GM12891 (cell line): ENCODE data around the gene WBP4.
"Not testable (repeated sequence)": the region's sequence is repeated elsewhere in the genome, so short reads cannot be mapped to it uniquely, and the experiment has no call there.

Experiments used
- POLR2A ChIP-seq: IDR thresholded peaks from 2 replicates; pipeline ENCODE4 v1.6.1; 2011; ENCODE audit warnings: low read depth, low read length, control low read depth
- POLR2AphosphoS5 ChIP-seq: IDR thresholded peaks from 2 replicates; pipeline ENCODE4 v1.6.1; 2011; ENCODE audit warnings: low read depth, low read length, control low read depth
- TAF1 ChIP-seq: IDR thresholded peaks from 2 replicates; pipeline ENCODE4 v1.6.1; 2011; ENCODE audit warnings: low read depth, low read length, control low read depth

DNA sequence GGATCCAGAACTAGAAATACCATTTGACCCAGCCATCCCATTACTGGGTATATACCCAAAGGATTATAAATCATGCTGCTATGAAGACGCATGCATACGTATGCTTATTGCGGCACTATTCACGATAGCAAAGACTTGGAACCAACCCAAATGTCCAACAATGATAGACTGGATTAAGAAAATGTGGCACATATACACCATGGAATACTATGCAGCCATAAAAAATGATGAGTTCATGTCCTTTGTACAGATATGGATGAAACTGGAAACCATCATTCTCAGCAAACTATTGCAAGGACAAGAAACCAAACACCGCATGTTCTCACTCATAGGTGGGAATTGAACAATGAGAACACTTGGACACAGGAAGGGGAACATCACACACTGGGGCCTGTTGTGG, 24.8 kb upstream of the WBP4 start:
- not testable (repeated sequence) for TF ChIP-seq POLR2AphosphoS5, POLR2A, TAF1
